Hepatocyte (in vitro differentiated cells): ENCODE data around the gene TREML2.

ENCODE experiments used
- EZH2 ChIP-seq: fragments of 200-600 bp; sonication (generic); IDR thresholded peaks from 2 replicates; pipeline ENCODE4 v1.6.1; 2016; ENCODE audit warnings: antibody characterized with exemption, mild to moderate bottlenecking, borderline replicate concordance
- EZH2phosphoT487 ChIP-seq: fragments of 200-600 bp; sonication (generic); IDR thresholded peaks from one replicate; pipeline ENCODE4 v1.6.1; 2018; ENCODE audit warnings: antibody characterized with exemption, mild to moderate bottlenecking, low read depth, moderate library complexity; ENCODE audit not compliant: unreplicated experiment, severe bottlenecking
- TF ChIP-seq, protein P1 (sequence below): fragments of 200-600 bp; sonication (generic); IDR thresholded peaks from 2 replicates; pipeline ENCODE4 v1.5.1; 2016; ENCODE audit warnings: antibody characterized with exemption, mild to moderate bottlenecking; ENCODE audit not compliant: poor library complexity

DNA sequence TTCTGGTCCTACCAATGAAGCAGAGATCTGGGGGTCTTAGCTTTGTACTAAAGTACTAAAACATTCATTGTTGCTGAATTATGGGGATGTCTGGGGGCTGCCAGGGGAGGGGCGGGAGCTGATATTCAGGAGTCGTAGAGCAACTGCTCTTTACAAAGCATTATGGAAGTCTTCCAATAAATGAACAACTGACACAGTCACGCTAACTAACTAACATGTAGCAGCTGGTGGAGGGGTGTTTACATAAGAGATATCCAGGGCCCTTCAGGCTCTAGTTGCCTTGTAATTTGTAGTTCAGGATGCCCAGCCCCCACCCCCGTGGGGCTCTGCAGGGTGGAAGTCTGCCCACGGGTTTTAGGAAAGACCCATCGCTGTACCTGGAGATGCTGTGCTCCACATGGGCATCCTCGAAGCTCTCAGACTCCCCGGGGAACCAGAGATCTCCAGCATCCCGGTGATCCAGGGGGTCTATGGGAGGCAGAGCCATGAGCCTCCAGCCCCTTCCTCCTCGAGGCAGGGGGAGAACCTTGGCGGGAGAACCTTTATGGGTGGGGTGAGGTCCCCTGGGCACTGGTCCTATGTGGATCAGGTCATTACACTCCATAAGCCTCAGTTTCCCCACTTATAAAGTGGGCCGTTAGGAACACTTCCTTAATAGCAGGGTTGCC, 41.4 kb downstream of the TREML2 start:
- TF ChIP-seq, protein P1, sequence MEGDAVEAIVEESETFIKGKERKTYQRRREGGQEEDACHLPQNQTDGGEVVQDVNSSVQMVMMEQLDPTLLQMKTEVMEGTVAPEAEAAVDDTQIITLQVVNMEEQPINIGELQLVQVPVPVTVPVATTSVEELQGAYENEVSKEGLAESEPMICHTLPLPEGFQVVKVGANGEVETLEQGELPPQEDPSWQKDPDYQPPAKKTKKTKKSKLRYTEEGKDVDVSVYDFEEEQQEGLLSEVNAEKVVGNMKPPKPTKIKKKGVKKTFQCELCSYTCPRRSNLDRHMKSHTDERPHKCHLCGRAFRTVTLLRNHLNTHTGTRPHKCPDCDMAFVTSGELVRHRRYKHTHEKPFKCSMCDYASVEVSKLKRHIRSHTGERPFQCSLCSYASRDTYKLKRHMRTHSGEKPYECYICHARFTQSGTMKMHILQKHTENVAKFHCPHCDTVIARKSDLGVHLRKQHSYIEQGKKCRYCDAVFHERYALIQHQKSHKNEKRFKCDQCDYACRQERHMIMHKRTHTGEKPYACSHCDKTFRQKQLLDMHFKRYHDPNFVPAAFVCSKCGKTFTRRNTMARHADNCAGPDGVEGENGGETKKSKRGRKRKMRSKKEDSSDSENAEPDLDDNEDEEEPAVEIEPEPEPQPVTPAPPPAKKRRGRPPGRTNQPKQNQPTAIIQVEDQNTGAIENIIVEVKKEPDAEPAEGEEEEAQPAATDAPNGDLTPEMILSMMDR = no peak
- TF ChIP-seq EZH2phosphoT487 (no peak), EZH2 (no peak)
